ENCODE results near the gene WDR6.
"Not testable (repeated sequence)": the region's sequence is repeated elsewhere in the genome, so short reads cannot be mapped to it uniquely, and the experiment has no call there.

WDR6 gene

GRCh38 chr3:48990636-48991469 is 16.3 kb upstream of the WDR6 start:
- DNase-seq, result peak; percentile 72

- no peak for DNase-seq
Observed at GRCh38 chr3:48991851-48992545, 15.2 kb upstream of the WDR6 start.

GRCh38 chr3:48993834-48994233 is 13.4 kb upstream of the WDR6 start:
- DNase-seq, result no peak

- DNase-seq, result no peak
Observed at GRCh38 chr3:48996640-48997039, 10.6 kb upstream of the WDR6 start.

GRCh38 chr3:48997102-48997635 is 10.0 kb upstream of the WDR6 start:
- peak; percentile 33 for DNase-seq

GRCh38 chr3:48997714-48998637 is 9.2 kb upstream of the WDR6 start:
- DNase-seq, result peak; percentile 95

GRCh38 chr3:48999085-48999858 is 7.9 kb upstream of the WDR6 start:
- DNase-seq, result no peak

GRCh38 chr3:49001155-49001554 is 6.0 kb upstream of the WDR6 start:
- DNase-seq, result no peak

- no peak for DNase-seq
Observed at GRCh38 chr3:49004352-49005302, 2.6 kb upstream of the WDR6 start.

GRCh38 chr3:49005303-49005680 is 1.9 kb upstream of the WDR6 start:
- DNase-seq, result no peak

GRCh38 chr3:49005998-49006397 is 1.2 kb upstream of the WDR6 start:
- peak; percentile 19 for DNase-seq

- peak; percentile 73 for DNase-seq
Observed at GRCh38 chr3:49006408-49007067, 653 bp upstream of the WDR6 start.

GRCh38 chr3:49007771-49008528 is 759 bp downstream of the WDR6 start:
- peak; percentile 93 for DNase-seq

- DNase-seq, result not testable (repeated sequence)
Observed at GRCh38 chr3:49008627-49009026, 1.4 kb downstream of the WDR6 start.

- DNase-seq, result no peak
Observed at GRCh38 chr3:49009396-49009795, 2.2 kb downstream of the WDR6 start.

- no peak for DNase-seq
Observed at GRCh38 chr3:49012441-49013017, 5.3 kb downstream of the WDR6 start.

- DNase-seq, result no peak
Observed at GRCh38 chr3:49013113-49013737, 6.0 kb downstream of the WDR6 start.
